ENCODE data around the gene BFSP2. TPM values are rescaled to one million over a fixed set of nuclear protein-coding genes. Genes with fewer than 3 reads are reported as not detected.
A peak's percentile ranks its signal among the peaks of the same experiment; 100 is the strongest.

Gene BFSP2
- total RNA-seq, 1 donor from 2014 or later: not detected

DNA sequence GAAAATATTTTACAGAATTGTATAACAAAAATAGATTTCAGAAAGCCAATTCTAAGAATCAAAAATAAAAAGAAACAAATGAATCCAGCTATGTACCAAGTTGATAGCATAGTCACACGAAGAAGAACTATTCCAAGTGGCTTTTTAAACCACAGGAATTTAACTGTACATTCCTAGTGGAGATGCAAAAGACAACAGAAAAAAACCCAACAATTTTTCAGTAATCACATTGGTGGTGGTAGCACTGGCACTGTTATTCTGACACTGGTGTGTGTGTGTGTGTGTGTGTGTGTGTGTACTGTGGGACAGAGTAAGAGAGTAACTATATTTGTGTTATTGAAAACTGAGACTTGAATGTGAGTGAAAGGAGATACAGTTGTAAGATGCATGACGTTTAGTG lies 9.1 kb downstream of the BFSP2 start:
- DNase-seq (ENCODE audit: extremely low spot score, unreplicated experiment): no peak
- peaks cover 3% of the 10 kb centered on the region for H3K27me3 Mint-ChIP-seq

DNA sequence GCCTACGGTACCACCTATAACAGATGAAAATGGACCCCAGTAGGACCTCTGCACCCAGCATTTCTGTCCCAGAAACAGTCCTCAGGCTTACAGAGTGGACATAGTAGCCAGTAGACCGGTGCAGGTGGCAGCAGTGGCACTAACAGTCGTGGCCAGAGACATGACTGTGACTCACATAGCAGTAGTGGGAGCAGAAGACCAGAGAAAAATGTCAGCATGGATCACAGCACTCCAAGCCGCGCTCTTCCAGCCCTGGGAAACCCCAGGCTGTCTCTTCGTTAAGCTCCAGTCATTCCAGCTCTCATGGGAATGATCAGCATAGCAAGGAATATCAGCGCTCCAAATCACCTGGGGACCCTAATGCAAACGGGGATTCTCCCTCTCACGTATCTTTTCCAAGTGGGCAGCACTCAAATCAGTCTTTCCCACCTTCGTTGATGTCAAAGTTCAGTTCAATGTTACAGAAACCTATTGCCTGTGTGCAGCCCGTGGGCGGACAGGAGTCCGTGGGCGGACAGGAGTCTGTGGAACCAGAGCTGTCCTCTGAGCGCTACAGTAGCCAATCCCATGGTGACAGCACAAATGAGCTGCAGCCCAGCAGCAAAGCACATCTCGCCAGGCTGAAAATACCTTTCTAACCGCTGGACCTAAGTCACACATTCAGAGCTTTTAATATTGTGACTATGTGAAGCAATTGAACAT lies 10.5 kb downstream of the BFSP2 start:
- Mint-ChIP-seq H3K27me3 (peaks cover 3% of the 10 kb centered on the region), H3K9me3 (no peaks in the 10 kb centered on the region), H3K36me3 (no peaks in the 10 kb centered on the region), H3K4me3 (no peak overlapping the region), H3K4me1 (ENCODE audit: unreplicated experiment) (peaks cover 14% of the 10 kb centered on the region), H3K27ac (no peak overlapping the region)
- no peak for DNase-seq (ENCODE audit: extremely low spot score, unreplicated experiment)
- TF ChIP-seq, protein P1, sequence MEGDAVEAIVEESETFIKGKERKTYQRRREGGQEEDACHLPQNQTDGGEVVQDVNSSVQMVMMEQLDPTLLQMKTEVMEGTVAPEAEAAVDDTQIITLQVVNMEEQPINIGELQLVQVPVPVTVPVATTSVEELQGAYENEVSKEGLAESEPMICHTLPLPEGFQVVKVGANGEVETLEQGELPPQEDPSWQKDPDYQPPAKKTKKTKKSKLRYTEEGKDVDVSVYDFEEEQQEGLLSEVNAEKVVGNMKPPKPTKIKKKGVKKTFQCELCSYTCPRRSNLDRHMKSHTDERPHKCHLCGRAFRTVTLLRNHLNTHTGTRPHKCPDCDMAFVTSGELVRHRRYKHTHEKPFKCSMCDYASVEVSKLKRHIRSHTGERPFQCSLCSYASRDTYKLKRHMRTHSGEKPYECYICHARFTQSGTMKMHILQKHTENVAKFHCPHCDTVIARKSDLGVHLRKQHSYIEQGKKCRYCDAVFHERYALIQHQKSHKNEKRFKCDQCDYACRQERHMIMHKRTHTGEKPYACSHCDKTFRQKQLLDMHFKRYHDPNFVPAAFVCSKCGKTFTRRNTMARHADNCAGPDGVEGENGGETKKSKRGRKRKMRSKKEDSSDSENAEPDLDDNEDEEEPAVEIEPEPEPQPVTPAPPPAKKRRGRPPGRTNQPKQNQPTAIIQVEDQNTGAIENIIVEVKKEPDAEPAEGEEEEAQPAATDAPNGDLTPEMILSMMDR (conservative IDR thresholded peaks at IDR 0.05): no peak

More for the DNA sequence above, 9.1 kb downstream of the BFSP2 start:
- no peaks in the 10 kb centered on the region for H3K9me3 Mint-ChIP-seq
- TF ChIP-seq, protein P1 (conservative IDR thresholded peaks at IDR 0.05): no peak
- H3K4me1 Mint-ChIP-seq (ENCODE audit: unreplicated experiment): peaks cover 23% of the 10 kb centered on the region
- H3K27ac Mint-ChIP-seq: no peak overlapping the region
- H3K4me3 Mint-ChIP-seq: no peak overlapping the region
- H3K36me3 Mint-ChIP-seq: no peaks in the 10 kb centered on the region

DNA sequence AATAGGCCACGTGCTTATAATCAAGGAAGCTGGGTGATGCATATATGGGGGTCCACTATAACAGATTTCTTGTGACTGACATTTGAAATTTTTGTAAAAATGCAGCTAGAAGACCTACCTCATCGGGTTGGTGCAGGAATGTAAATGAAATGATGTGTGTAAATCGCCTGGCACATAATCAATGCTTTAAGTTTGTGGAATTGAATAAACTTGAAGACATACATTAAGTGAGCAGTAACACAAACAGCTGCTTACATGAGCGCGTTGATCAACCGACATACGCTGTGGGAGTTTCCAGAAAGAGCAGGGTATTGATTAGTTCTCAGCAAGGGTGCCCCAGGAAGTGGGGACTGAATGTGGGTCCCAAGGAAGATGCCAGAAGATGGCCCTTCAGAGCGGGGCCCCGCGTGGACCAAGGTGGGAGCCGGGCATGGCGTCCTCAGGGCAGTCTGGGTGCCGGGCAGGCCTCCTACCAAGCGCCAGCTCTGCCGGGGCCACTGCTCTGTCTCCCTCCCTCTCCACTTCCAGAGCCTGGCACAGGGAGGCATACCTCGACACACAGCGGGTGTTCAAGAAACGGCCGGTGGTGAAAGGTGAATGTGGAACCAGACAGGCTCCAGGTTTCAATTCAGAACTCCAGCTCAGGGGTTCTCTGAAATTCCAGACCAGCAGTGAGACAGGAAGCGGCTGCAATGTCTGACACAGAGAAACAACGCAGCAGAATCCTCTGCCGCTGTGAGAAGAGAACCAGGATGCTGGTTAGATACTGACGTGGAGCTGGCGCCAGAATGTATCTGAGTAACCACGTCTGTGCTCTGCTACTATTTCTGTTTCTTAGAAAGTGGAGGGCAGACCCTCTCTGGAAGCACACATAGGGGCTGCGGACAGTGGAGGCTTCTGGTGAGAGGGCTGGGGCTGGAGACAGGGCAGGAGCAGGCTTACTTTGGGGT lies 12.6 kb downstream of the BFSP2 start:
- Mint-ChIP-seq H3K4me3 (no peak overlapping the region), H3K4me1 (ENCODE audit: unreplicated experiment) (peaks cover 10% of the 10 kb centered on the region), H3K27ac (peak overlapping the region; percentile 25)

DNA sequence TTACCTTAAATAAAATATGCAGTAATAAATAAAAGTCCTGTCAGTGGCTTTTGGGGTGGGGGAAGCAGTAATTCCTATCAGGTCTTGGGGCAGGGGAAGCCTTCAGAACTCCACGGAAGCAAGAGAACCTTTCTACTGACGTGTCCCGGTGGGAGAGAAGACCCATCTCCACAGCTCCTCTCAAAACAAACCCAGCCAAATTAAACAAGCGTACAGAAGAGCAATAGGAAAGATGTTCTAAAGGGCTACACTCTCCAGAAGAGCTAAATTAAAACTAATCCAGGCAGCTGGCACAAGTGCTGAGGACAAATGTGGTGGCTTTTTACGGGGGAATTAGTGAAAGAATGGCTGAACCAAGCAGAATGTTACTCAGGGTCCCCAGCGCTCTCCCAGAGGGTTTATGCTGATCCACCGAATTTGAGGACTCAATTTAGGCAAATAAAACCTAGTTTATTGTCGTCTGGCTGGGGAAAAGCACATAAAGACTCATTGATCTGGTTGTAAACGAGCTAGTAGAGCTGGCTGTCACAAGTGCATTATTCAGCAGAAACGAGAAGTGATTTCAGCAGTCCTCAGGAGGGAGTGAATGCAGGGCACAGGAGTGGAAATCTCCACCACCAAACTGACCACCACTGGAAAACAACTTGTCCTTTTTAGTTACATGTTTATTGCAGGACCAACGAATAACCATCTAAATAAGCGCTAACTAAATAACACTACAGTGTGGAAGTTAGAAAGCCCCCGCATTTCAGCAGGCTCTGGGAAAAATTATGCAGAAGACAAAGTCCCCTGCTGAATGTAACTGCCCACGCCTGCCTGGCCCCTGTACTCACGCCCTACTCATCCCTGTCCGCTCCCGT lies 13.5 kb downstream of the BFSP2 start:
- no peak for DNase-seq (ENCODE audit: extremely low spot score, unreplicated experiment)

More for the DNA sequence above, 12.6 kb downstream of the BFSP2 start:
- DNase-seq (ENCODE audit: extremely low spot score, unreplicated experiment): no peak
- H3K27me3 Mint-ChIP-seq: peaks cover 3% of the 10 kb centered on the region
- no peaks in the 10 kb centered on the region for H3K9me3 Mint-ChIP-seq
- no peaks in the 10 kb centered on the region for H3K36me3 Mint-ChIP-seq
- TF ChIP-seq, protein P1 (conservative IDR thresholded peaks at IDR 0.05): no peak

DNA sequence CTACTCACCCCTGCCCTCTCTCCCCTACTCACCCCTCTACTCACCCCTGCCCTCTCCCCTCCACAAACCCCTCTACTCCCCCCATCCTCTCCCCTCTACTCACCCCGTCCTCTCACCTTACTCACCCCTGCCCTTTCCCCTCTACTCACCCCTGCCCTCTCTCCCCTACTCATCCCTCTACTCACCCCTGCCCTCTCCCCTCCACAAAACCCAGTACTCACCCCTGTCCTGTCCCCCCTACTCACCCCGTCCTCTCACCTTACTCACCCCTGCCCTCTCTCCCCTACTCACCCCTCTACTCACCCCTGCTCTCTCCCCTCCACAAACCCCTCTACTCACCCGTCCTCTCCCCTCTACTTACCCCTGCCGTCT lies 14.2 kb downstream of the BFSP2 start:
- H3K4me3 Mint-ChIP-seq: no peak overlapping the region
- no peaks in the 10 kb centered on the region for H3K9me3 Mint-ChIP-seq
- no peaks in the 10 kb centered on the region for H3K36me3 Mint-ChIP-seq
- H3K27me3 Mint-ChIP-seq: no peaks in the 10 kb centered on the region
- DNase-seq (ENCODE audit: extremely low spot score, unreplicated experiment): no peak
- no peak overlapping the region for H3K27ac Mint-ChIP-seq
- TF ChIP-seq, protein P1 (conservative IDR thresholded peaks at IDR 0.05): no peak
- peaks cover 10% of the 10 kb centered on the region for H3K4me1 Mint-ChIP-seq (ENCODE audit: unreplicated experiment)

More for the DNA sequence above, 13.5 kb downstream of the BFSP2 start:
- Mint-ChIP-seq H3K36me3 (no peaks in the 10 kb centered on the region), H3K27me3 (peaks cover 2% of the 10 kb centered on the region), H3K27ac (peak overlapping the region; percentile 25), H3K4me3 (no peak overlapping the region), H3K4me1 (ENCODE audit: unreplicated experiment) (peaks cover 10% of the 10 kb centered on the region), H3K9me3 (no peaks in the 10 kb centered on the region)
- TF ChIP-seq, protein P1 (conservative IDR thresholded peaks at IDR 0.05): no peak

All from type B pancreatic cell (in vitro differentiated cells).